Activated gamma-delta T cell treated with Interleukin-2 at 50 U/mL for 16 hours (primary cell): ENCODE measurements around the gene MTFR1L.
"Not testable (repeated sequence)": the region's sequence is repeated elsewhere in the genome, so short reads cannot be mapped to it uniquely, and the experiment has no call there.

Experiments used
- DNase-seq: peaks from one replicate; pipeline ENCODE4 v3.0.0-alpha.2; 2020

MTFR1L gene

GRCh38 chr1:25829046-25829445, 9.3 kb downstream of the MTFR1L start:
- no peak for DNase-seq

GRCh38 chr1:25831569-25832196, 11.9 kb downstream of the MTFR1L start:
- no peak for DNase-seq

GRCh38 chr1:25832336-25833037, 12.7 kb downstream of the MTFR1L start:
- DNase-seq: no peak

GRCh38 chr1:25833158-25833557, 13.4 kb downstream of the MTFR1L start:
- DNase-seq: no peak

GRCh38 chr1:25834894-25835293, 15.1 kb downstream of the MTFR1L start:
- no peak for DNase-seq

GRCh38 chr1:25836695-25837094, 16.9 kb downstream of the MTFR1L start:
- no peak for DNase-seq

- DNase-seq: no peak
Measured at GRCh38 chr1:25837262-25837875, 17.6 kb downstream of the MTFR1L start.

- DNase-seq: not testable (repeated sequence)
Measured at GRCh38 chr1:25839808-25840207, 20.1 kb downstream of the MTFR1L start.

- no peak for DNase-seq
Measured at GRCh38 chr1:25843483-25843882, 23.7 kb downstream of the MTFR1L start.

GRCh38 chr1:25844536-25845337, 25.0 kb downstream of the MTFR1L start:
- DNase-seq: no peak

- no peak for DNase-seq
Measured at GRCh38 chr1:25845664-25846063, 25.9 kb downstream of the MTFR1L start.

- DNase-seq: no peak
Measured at GRCh38 chr1:25847929-25848328, 28.2 kb downstream of the MTFR1L start.

- no peak for DNase-seq
Measured at GRCh38 chr1:25848531-25848930, 28.8 kb downstream of the MTFR1L start.

GRCh38 chr1:25854554-25854953, 34.8 kb downstream of the MTFR1L start:
- no peak for DNase-seq

- no peak for DNase-seq
Measured at GRCh38 chr1:25856856-25857255, 37.1 kb downstream of the MTFR1L start.

- no peak for DNase-seq
Measured at GRCh38 chr1:25858494-25858893, 38.7 kb downstream of the MTFR1L start.

GRCh38 chr1:25858906-25859789, 39.4 kb downstream of the MTFR1L start, which contains the start of gene AUNIP:
Gene AUNIP (minus strand): TSS chr1:25859457. CDS start chr1:25859357, 100 bp downstream.
- peak; percentile 84 for DNase-seq

GRCh38 chr1:25861316-25862286, 41.8 kb downstream of the MTFR1L start:
- no peak for DNase-seq

- no peak for DNase-seq
Measured at GRCh38 chr1:25862785-25863485, 43.2 kb downstream of the MTFR1L start.
